Heart left ventricle (tissue), 16 donors: ENCODE results near the gene ANKRD37. TPM values are rescaled to one million over a fixed set of nuclear protein-coding genes. Genes with fewer than 3 reads are reported as not detected.

ENCODE experiments used
- ATAC-seq, 4 donors: fragments of 200-7000 bp; cut with Tn5 transposase; one replicate each; pipeline ENCODE4 v1.9.1; 2020 to 2022; ENCODE audit warnings: moderate library complexity in 4 of 4, mild to moderate bottlenecking in 3 of 4, moderate number of reproducible peaks in 1 of 4
- DNase-seq, 5 donors: peaks; one replicate each; pipeline ENCODE4 v3.0.0-alpha.2; 2020
- H3K27ac ChIP-seq, 12 donors: fragments of 200-600 bp; sonication (generic) in 4 of 12; one replicate each; pipeline versions ENCODE4 v1.5.0 to v1.8.0; 2016 to 2022; ENCODE audit warnings: mild to moderate bottlenecking in 2 of 12
- H3K27me3 ChIP-seq, 9 donors: fragments of 200-600 bp; sonication (generic) in 2 of 9; one replicate each; pipeline versions ENCODE4 v1.5.1 to v1.8.0; 2016 to 2022; ENCODE audit warnings: mild to moderate bottlenecking in 3 of 9
- H3K36me3 ChIP-seq, 9 donors: fragments of 200-600 bp; sonication (generic) in 2 of 9; one replicate each; pipeline versions ENCODE4 v1.5.0 to v1.8.0; 2018 to 2022; ENCODE audit warnings: mild to moderate bottlenecking in 2 of 9
- H3K4me1 ChIP-seq, 12 donors: fragments of 200-600 bp; sonication (generic) in 4 of 12; one replicate each; pipeline versions ENCODE4 v1.5.0 to v1.8.0; 2016 to 2022; ENCODE audit warnings: mild to moderate bottlenecking in 3 of 12
- H3K4me3 ChIP-seq, 12 donors: fragments of 200-600 bp; sonication (generic) in 4 of 12; one replicate each; pipeline versions ENCODE4 v1.5.0 to v1.8.0; 2017 to 2022; ENCODE audit warnings: mild to moderate bottlenecking in 9 of 12, moderate library complexity in 4 of 12
- H3K9me3 ChIP-seq, 12 donors: fragments of 200-600 bp; sonication (generic) in 4 of 12; one replicate each; pipeline versions ENCODE4 v1.5.0 to v1.8.0; 2016 to 2022; ENCODE audit warnings: mild to moderate bottlenecking in 1 of 12
- POLR2A ChIP-seq, 2 donors: fragments of 450-650 bp; IDR thresholded peaks; one replicate each; pipeline ENCODE4 v1.6.1; 2017; ENCODE audit warnings: antibody characterized with exemption in 2 of 2, mild to moderate bottlenecking in 2 of 2, moderate library complexity in 2 of 2
- WGBS, 4 donors: extraction: QIAGEN DNeasy Blood & Tissue Kit in 2 of 4; methylation state at CpG; one replicate each; pipeline versions ENCODE4 v1.1.5 to v1.1.7; 2013 to 2018; 5-methylcytosine and 5-hydroxymethylcytosine counted together
- intact Hi-C, 10 donors: fragments of 100-400 bp; cut with DNase I; formaldehyde crosslinking; loops; one replicate each; pipeline versions ENCODE4 v1.11.1 to v1.14.2; 2022
- polyA plus RNA-seq, 2 donors: library from polyadenylated mRNA; stranded (reverse); fragments of 200-250 nt; gene quantifications; one replicate each; pipeline ENCODE4 v1.2.3, GENCODE V29; 2013
- total RNA-seq, 9 donors: library from RNA; depleted of rRNA in 2 of 9; stranded (reverse); fragments of >200 nt in 2 of 9; fragmentation: NEBNext Ultra II Directional in 3 of 9; extraction: Animal tissue kit (Norgen Biotek cat#: 25700) in 3 of 9; gene quantifications; one replicate each; pipeline versions ENCODE4 v1.1.0 to v1.2.4, GENCODE V29; 2016 to 2023
- TF ChIP-seq, protein P1 (sequence below), 12 donors: fragments of 200-600 bp; sonication (generic) in 4 of 12; IDR thresholded peaks; one replicate each; pipeline versions ENCODE4 v1.5.0 to v1.8.0; 2018 to 2022; ENCODE audit warnings: antibody characterized with exemption in 12 of 12, mild to moderate bottlenecking in 5 of 12
- donor health status: ischemic (EF 13 %, LVEDD 7.1; RV severe dilation, severe dysfunction).
- donor health status: healthy with polysubstance abuse.
- donor health status: DM: no; HTN: yes; CAD: no.
- donor health status: DM: no; HTN: no; CAD: no.
- donor health status: ischemic (EF 25% LVEDD 6.9; RV normal size, moderate dysfunction).
- donor health status: ischemic (EF 25% LVEDD 5.7; RV mildly dilated, moderate dysfunction).
- donor health status: healthy.
- donor health status: DM: yes; HTN: yes; CAD: no.
- donor health status: ischemic (EF 35%, LVEDD 5.7; RV mildly dilated, moderate dysfunction).
- donor health status: nonischemic (EF 11% LVEDD 7.7; RV severe dilation, severe dysfunction).
- donor health status: DM: yes; HTN: yes; CAD: no.
- donor health status: PGD.
- donor health status: ischemic (EF 29% LVEDD 5.4; RV normal size, mild dysfunction).
- donor health status: nonischemic (EF 23%, LVEDD 6.1; RV moderate dilation, normal function).

Gene ANKRD37
- total and polyA plus RNA-seq, 11 donors, result 8.4 to 30.6 (median 12.2) TPM

DNA sequence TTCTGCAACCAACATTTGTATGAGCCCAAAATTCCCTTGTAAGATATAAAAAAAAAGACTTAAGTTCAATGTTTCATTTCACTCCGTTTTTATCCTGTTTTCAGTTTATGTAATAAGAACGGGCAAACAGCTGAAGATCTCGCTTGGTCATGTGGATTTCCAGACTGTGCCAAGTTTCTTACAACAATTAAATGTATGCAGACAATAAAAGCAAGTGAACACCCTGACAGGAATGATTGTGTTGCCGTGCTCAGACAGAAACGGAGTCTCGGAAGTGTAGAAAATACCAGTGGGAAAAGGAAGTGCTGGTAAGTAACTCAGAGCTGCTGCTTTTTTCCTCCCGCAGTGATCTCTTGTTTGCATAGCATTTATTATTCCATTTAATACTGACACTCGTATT is 2.8 kb downstream of the ANKRD37 start:
- Histone ChIP-seq H3K4me3 (no peak overlapping the region), H3K9me3 (no peaks in the 10 kb centered on the region), H3K27me3 (no peaks in the 10 kb centered on the region), H3K27ac (peak overlapping the region in 1 of 12 donors; percentile 16), H3K36me3 (peaks cover 0 to 65% (median 55%) of the 10 kb centered on the region in 9 donors), H3K4me1 (peaks cover 0 to 45% (median 26%) of the 10 kb centered on the region in 12 donors)
- 52 to 61% (median 55%) methylated on average over 8 of the region's 8 CpGs for WGBS, 4 donors
- intact Hi-C loops, result loop anchor here in 7 of 10 donors (5.0 to 10.0 kb wide), 5 partner anchors 185 to 195 kb away; partner anchors contain the start of genes SNX25 (in 3 of the 7) and CFAP97 (in 2 of the 7)
- ATAC-seq (no peak), DNase-seq (no peak)
- TF ChIP-seq, protein P1, sequence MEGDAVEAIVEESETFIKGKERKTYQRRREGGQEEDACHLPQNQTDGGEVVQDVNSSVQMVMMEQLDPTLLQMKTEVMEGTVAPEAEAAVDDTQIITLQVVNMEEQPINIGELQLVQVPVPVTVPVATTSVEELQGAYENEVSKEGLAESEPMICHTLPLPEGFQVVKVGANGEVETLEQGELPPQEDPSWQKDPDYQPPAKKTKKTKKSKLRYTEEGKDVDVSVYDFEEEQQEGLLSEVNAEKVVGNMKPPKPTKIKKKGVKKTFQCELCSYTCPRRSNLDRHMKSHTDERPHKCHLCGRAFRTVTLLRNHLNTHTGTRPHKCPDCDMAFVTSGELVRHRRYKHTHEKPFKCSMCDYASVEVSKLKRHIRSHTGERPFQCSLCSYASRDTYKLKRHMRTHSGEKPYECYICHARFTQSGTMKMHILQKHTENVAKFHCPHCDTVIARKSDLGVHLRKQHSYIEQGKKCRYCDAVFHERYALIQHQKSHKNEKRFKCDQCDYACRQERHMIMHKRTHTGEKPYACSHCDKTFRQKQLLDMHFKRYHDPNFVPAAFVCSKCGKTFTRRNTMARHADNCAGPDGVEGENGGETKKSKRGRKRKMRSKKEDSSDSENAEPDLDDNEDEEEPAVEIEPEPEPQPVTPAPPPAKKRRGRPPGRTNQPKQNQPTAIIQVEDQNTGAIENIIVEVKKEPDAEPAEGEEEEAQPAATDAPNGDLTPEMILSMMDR (IDR thresholded peaks at IDR 0.05), result no peak
- TF ChIP-seq POLR2A (IDR thresholded peaks at IDR 0.05), result no peak

DNA sequence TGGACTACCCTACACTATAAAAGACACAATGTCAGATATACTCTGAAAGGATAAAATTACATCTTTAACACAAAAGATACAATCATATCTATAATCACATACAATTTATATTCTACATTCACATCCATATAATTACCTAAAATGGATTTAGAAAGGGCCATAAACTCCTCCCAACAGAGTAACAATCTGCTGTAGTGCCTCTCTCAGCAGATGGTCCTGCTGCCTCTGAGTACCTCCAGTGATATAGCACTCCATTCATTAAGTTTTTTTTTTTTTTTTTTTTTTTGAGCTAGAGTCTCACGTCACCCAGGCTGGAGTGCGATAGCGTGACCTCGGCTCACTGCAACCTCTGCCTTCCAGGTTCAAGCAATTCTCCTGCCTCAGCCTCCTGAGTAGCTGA is 7.4 kb downstream of the ANKRD37 start:
- Histone ChIP-seq H3K36me3 (peaks cover 0 to 100% (median 94%) of the 10 kb centered on the region in 9 donors), H3K4me3 (no peak overlapping the region), H3K9me3 (no peaks in the 10 kb centered on the region), H3K27ac (no peak overlapping the region), H3K27me3 (no peaks in the 10 kb centered on the region), H3K4me1 (peaks cover 0 to 13% (median 5%) of the 10 kb centered on the region in 12 donors)
- DNase-seq (no peak), ATAC-seq (no peak)
- no peak for TF ChIP-seq POLR2A (IDR thresholded peaks at IDR 0.05)
- TF ChIP-seq, protein P1 (IDR thresholded peaks at IDR 0.05), result no peak
- WGBS, 4 donors, result 92 to 96% (median 93%) methylated on average over 4 of the region's 4 CpGs
- intact Hi-C loops, result no loop called here

DNA sequence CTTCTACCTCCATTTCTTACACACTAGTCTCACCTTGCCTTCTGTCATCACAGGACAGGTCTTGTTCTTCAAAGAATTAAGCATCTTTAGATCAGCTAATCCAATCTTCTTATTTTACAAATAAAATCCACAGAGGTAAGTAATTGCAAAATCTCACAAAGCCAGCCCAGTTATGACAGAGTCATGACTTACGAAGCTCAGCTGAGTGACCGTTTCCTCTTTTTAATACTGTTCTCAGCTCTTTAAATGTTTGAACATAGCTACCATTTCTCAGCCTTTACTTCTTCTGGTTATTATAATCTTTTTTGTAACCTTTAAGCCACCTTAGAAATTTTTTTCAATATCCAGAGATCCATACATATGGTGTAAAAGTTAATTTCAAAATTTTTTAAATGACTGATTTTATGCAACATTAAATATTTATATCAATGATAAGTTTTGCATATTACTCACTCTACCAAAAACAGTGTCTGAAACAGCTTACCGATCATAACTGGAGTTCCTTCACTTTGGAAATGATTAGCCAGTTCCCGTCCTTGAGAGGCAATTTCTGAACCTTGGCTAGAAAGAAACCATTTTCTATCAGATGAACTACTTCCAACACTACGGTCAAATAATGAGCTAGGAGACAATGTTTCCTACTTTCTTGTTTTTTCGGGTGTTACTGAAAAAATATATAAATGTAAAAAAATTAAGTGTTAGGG is 8.8 kb downstream of the ANKRD37 start:
- DNase-seq (no peak), ATAC-seq (no peak)
- Histone ChIP-seq H3K4me1 (no peaks in the 10 kb centered on the region), H3K4me3 (no peak overlapping the region), H3K9me3 (peaks cover 0 to 6% (median 0%) of the 10 kb centered on the region in 12 donors), H3K36me3 (peaks cover 0 to 100% (median 88%) of the 10 kb centered on the region in 9 donors), H3K27me3 (no peaks in the 10 kb centered on the region), H3K27ac (peak overlapping the region in 1 of 12 donors; percentile 69)
- no peak for TF ChIP-seq POLR2A (IDR thresholded peaks at IDR 0.05)
- TF ChIP-seq, protein P1 (IDR thresholded peaks at IDR 0.05), result no peak
- intact Hi-C loops, result no loop called here
- WGBS, 4 donors, result 93 to 95% (median 94%) methylated on average over 6 of the region's 6 CpGs

DNA sequence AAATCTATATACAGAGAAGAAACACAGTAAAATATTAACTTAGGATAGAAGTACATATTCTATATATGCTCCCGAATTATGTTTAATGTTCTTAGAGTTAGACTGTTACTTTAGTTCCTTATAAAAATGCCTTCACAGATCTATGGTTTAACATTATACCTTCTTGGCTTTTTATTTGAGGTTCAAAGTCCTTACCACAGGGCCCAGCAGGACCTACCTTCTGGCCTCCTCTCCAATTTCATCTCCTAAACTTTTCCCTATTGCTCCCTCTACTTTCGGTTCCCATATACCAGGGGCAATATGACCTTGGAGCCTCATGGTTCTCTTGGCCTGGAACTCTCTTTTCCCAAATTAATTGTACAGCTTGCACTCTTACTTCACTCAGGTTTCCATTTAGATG is 11.8 kb downstream of the ANKRD37 start:
- no peak for ATAC-seq
- H3K9me3 ChIP-seq, result peaks cover 0 to 6% (median 0%) of the 10 kb centered on the region in 12 donors
- H3K4me1 ChIP-seq, result peaks cover 0 to 4% (median 0%) of the 10 kb centered on the region in 12 donors
- peaks cover 0 to 93% (median 73%) of the 10 kb centered on the region in 9 donors for H3K36me3 ChIP-seq
- 92 to 100% (median 96%) methylated on average over 2 of the region's 2 CpGs for WGBS, 4 donors
- no peak for DNase-seq
- intact Hi-C loops, result no loop called here
- H3K27ac ChIP-seq, result no peak overlapping the region
- no peak overlapping the region for H3K4me3 ChIP-seq
- TF ChIP-seq, protein P1 (IDR thresholded peaks at IDR 0.05), result no peak
- TF ChIP-seq POLR2A (IDR thresholded peaks at IDR 0.05), result no peak
- no peaks in the 10 kb centered on the region for H3K27me3 ChIP-seq
